ENCODE data around the gene DPP3. TPM values are rescaled to one million over a fixed set of nuclear protein-coding genes. Genes with fewer than 3 reads are reported as not detected.
"Not testable (repeated sequence)": the region's sequence is repeated elsewhere in the genome, so short reads cannot be mapped to it uniquely, and the experiment has no call there.

DPP3 gene
- total and polyA plus RNA-seq, 8 donors, result 14.0 to 320 (median 28.2) TPM

DNA sequence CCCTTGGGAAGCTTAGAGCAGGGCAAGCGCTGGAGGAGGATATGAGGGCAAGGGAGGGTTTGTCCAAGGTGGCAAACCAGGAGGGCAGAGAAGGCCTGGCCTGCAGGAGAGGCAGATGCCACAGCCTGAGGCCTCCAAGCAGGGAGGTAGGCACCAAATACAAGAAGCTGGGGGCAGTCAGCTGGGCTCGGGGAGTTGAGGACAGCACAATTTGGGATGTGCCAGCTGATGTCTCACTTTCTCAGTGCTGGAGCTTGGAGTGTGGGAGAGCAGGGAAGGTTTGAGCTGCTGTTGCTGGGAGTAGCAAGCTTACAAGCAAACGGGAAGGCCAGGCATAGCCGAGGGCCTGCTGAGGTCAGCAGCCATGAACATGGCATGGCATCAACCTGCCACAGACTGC lies 61.7 kb downstream of the DPP3 start:
- H3K36me3 ChIP-seq, result peaks cover 16 to 65% (median 60%) of the 10 kb centered on the region in 4 donors
- 83 to 90% (median 87%) methylated on average over 4 of the region's 4 CpGs for WGBS, 5 donors
- peaks cover 16 to 44% (median 33%) of the 10 kb centered on the region in 4 donors for H3K4me1 ChIP-seq
- no peaks in the 10 kb centered on the region for H3K9me3 ChIP-seq
- TF ChIP-seq, protein P1, sequence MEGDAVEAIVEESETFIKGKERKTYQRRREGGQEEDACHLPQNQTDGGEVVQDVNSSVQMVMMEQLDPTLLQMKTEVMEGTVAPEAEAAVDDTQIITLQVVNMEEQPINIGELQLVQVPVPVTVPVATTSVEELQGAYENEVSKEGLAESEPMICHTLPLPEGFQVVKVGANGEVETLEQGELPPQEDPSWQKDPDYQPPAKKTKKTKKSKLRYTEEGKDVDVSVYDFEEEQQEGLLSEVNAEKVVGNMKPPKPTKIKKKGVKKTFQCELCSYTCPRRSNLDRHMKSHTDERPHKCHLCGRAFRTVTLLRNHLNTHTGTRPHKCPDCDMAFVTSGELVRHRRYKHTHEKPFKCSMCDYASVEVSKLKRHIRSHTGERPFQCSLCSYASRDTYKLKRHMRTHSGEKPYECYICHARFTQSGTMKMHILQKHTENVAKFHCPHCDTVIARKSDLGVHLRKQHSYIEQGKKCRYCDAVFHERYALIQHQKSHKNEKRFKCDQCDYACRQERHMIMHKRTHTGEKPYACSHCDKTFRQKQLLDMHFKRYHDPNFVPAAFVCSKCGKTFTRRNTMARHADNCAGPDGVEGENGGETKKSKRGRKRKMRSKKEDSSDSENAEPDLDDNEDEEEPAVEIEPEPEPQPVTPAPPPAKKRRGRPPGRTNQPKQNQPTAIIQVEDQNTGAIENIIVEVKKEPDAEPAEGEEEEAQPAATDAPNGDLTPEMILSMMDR (IDR thresholded peaks at IDR 0.05), result no peak
- no peak for TF ChIP-seq EP300 (IDR thresholded peaks at IDR 0.05)
- TF ChIP-seq POLR2A (IDR thresholded peaks at IDR 0.05), result no peak
- TF ChIP-seq POLR2AphosphoS5 (IDR thresholded peaks at IDR 0.05), result no peak
- peaks cover 0 to 4% (median 0%) of the 10 kb centered on the region in 3 donors for H3K27me3 ChIP-seq
- H3K27ac ChIP-seq, result no peak overlapping the region
- H3K4me3 ChIP-seq, result no peak overlapping the region
- DNase-seq, result peak in 1 of 2 donors; percentile 3
- intact Hi-C loops (cut with DNase I; ENCODE audit: low total_unique reads), result no loop called here

DNA sequence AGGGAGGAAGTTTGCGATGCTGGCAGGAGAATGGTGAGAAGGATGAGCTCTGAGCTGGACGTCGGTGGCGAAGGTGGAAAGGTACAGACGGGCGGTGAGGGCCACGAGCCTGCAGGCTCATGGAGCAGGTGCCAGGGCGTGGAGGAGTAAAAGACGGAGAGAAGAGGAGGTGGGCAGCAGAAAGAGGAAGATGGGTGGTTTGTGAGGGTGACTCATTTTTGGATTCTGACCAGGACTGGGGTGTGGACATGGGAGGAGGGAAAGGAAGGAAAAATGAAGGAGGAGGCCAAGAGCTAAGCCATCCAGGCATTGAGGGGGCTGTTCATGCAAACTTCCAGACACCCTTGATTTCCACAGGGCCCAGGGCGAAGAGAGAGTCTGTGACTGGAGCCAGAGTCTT lies 62.1 kb downstream of the DPP3 start:
- no peaks in the 10 kb centered on the region for H3K9me3 ChIP-seq
- H3K4me1 ChIP-seq, result peaks cover 17 to 47% (median 36%) of the 10 kb centered on the region in 4 donors
- TF ChIP-seq POLR2A (IDR thresholded peaks at IDR 0.05), result no peak
- TF ChIP-seq, protein P1 (IDR thresholded peaks at IDR 0.05), result no peak
- TF ChIP-seq POLR2AphosphoS5 (IDR thresholded peaks at IDR 0.05), result no peak
- no peak for TF ChIP-seq EP300 (IDR thresholded peaks at IDR 0.05)
- WGBS, 5 donors, result 84 to 92% (median 87%) methylated on average over 10 of the region's 10 CpGs
- intact Hi-C loops (cut with DNase I; ENCODE audit: low total_unique reads), result no loop called here
- H3K27ac ChIP-seq, result no peak overlapping the region
- H3K4me3 ChIP-seq, result no peak overlapping the region
- H3K36me3 ChIP-seq, result peaks cover 11 to 60% (median 55%) of the 10 kb centered on the region in 4 donors
- peak in 1 of 2 donors; percentile 38 for DNase-seq
- peaks cover 0 to 4% (median 0%) of the 10 kb centered on the region in 3 donors for H3K27me3 ChIP-seq

DNA sequence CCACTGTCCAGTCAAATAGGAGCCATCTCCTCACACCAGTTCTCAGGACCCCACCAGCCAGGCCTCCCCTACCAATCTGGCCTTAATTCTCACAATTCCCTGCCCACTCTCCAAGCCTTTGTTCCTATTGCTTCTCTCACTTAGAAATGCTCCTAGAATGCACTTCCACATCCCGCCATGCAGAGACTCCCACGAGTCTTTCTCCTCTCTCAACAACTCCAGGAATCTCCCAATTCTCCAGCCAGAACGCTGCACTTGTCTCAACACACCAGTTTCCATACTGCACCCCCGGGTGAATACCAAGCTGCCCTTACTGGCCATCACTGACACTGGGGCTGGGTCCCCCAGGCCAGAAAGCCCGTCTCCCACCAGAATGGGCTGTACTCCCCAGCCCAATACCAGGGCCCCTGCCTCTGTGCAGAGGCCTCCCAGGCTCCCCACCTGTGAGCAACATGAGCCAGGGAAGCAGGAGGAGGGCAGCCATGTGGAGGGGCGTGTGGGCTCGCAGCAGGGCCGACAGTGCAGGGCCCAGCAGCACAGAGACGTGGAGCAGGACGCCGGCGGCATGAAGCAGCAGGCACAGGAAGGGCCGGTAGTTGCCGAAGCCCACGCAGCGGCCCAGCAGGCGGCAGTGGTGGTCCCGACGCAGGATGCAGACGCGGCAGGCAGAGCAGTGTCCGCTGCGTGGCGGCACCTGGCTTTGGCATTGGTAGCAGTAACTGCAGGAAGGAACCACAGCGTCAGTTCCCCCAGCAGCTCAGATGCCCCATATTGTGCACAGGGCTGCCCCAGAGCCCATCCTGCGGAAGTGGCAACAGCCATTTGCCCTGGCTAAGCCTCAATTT lies 63.3 kb downstream of the DPP3 start:
- H3K4me3 ChIP-seq, result no peak overlapping the region
- H3K27ac ChIP-seq, result peak overlapping the region in 3 of 5 donors; percentile 36 to 59 (median 47)
- H3K27me3 ChIP-seq, result peaks cover 0 to 4% (median 0%) of the 10 kb centered on the region in 3 donors
- H3K9me3 ChIP-seq, result no peaks in the 10 kb centered on the region
- WGBS, 5 donors, result 36 to 61% (median 54%) methylated on average over 22 to 26 of the region's 26 CpGs
- peaks cover 11 to 50% (median 49%) of the 10 kb centered on the region in 4 donors for H3K36me3 ChIP-seq
- H3K4me1 ChIP-seq, result peaks cover 17 to 47% (median 37%) of the 10 kb centered on the region in 4 donors
- intact Hi-C loops (cut with DNase I; ENCODE audit: low total_unique reads), result no loop called here
- TF ChIP-seq POLR2AphosphoS5 (IDR thresholded peaks at IDR 0.05) (peak in 1 of 3 donors; percentile 36), EP300 (IDR thresholded peaks at IDR 0.05) (no peak)
- TF ChIP-seq, protein P1 (IDR thresholded peaks at IDR 0.05), result no peak
- DNase-seq, result peak; percentile 47 to 91

DNA sequence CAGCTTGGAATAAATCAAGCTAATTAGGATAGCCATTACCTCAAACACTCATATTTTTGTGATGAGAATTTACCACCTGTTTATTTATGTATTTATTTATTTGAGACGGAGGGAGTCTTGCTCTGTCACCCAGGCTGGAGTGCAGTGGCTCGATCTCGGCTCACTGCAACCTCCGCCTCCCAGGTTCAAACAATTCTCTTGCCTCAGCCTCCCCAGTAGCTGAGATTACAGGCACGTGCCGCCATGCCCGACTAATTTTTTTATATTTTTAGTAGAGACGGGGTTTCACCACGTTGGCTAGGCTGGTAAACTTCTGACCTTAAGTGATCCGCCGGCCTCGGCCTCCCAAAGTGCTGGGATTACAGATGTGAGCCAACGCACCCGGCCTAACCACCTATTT lies 64.7 kb downstream of the DPP3 start:
- Histone ChIP-seq H3K36me3 (peaks cover 6 to 35% (median 34%) of the 10 kb centered on the region in 4 donors), H3K4me1 (peaks cover 17 to 47% (median 37%) of the 10 kb centered on the region in 4 donors), H3K4me3 (peak overlapping the region; percentile 68 to 97 (median 80)), H3K27ac (peak overlapping the region in 3 of 5 donors; percentile 77 to 93 (median 81))
- 48 to 71% (median 62%) methylated on average over 14 of the region's 14 CpGs for WGBS, 5 donors
- H3K27me3 ChIP-seq; H3K9me3 ChIP-seq; DNase-seq; intact Hi-C loops (cut with DNase I; ENCODE audit: low total_unique reads): not testable (repeated sequence)
